GM12872 (cell line): ENCODE results near the gene SULF2.

ENCODE experiments used
- CTCF ChIP-seq: IDR thresholded peaks from 3 replicates; pipeline ENCODE4 v1.5.1; 2011; ENCODE audit warnings: low read depth, mild to moderate bottlenecking, low read length, moderate library complexity; ENCODE audit not compliant: insufficient read depth

SULF2 gene

GRCh38 chr20:47654370-47654769, 130.9 kb downstream of the SULF2 start:
- no peak for TF ChIP-seq CTCF

- TF ChIP-seq CTCF, result no peak
Observed at GRCh38 chr20:47653869-47654268, 131.4 kb downstream of the SULF2 start.

DNA sequence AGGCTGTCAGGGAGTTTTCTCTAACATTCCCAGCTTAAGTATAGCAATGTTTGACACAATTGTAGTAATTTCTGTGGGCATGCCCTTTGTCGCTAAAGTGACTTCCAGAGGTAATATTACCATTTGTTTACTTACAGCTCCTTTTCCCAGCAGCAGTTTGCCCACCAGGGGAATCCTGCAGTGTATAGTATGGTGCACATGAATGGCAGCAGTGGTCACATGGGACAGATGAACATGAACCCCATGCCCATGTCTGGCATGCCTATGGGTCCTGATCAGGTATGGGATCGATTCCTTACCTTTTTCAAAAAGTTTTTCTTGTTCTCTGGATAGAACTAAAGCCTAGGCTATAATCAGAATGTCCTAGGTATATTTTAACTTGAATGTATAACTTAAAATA, 132.5 kb downstream of the SULF2 start:
- TF ChIP-seq CTCF, result no peak

GRCh38 chr20:47652301-47652700, 133.0 kb downstream of the SULF2 start:
- TF ChIP-seq CTCF, result no peak

GRCh38 chr20:47648943-47649342, 136.3 kb downstream of the SULF2 start:
- no peak for TF ChIP-seq CTCF

GRCh38 chr20:47647994-47648393, 137.3 kb downstream of the SULF2 start:
- no peak for TF ChIP-seq CTCF

DNA sequence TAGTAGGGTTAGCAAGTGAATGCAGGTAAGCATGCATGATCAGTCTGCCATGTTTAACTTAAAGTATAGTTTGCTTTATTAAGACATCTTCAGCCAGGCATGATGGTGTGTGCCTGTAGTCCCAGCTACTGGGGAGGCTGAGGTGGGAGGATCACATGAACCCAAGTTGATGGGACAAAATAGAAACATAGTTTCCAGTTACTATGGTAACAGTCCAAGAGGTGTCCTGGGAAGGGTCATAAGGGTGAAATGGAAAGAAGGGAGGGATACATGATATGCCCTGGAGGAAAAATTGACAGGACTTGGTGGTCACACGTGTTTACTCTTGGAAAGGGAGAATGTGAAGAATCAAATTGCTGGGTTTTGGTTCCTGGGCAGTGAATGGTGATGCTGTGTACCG, 139.6 kb downstream of the SULF2 start:
- no peak for TF ChIP-seq CTCF

- no peak for TF ChIP-seq CTCF
Observed at GRCh38 chr20:47642624-47643023, 142.7 kb downstream of the SULF2 start.
